Motor neuron (in vitro differentiated cells): ENCODE measurements around the gene SCIMP. TPM values are rescaled to one million over a fixed set of nuclear protein-coding genes. Genes with fewer than 3 reads are reported as not detected.
"Not testable (repeated sequence)": the region's sequence is repeated elsewhere in the genome, so short reads cannot be mapped to it uniquely, and the experiment has no call there.

Experiments
- ATAC-seq, 8 experiments: fragments of 200-7000 bp; cut with Tn5 transposase; replicated peaks in 6 of 8; 2 replicates each; pipeline ENCODE4 v1.8.0; 2021; ENCODE audit warnings: mild to moderate bottlenecking in 8 of 8, moderate library complexity in 8 of 8
- H3K27ac ChIP-seq, 2 donors: fragments of 250-450 bp; sonication (Bioruptor Pico); 2 replicates each; pipeline ENCODE4 v1.9.0; 2021; ENCODE audit warnings: antibody characterized with exemption in 2 of 2, mild to moderate bottlenecking in 2 of 2, moderate library complexity in 1 of 2
- H3K4me1 ChIP-seq, 2 donors: fragments of 250-450 bp; sonication (Bioruptor Pico); replicated peaks in 1 of 2; 2 replicates each; pipeline ENCODE4 v1.6.1; 2021; ENCODE audit warnings: antibody characterized with exemption in 2 of 2, mild to moderate bottlenecking in 2 of 2, moderate library complexity in 1 of 2
- H3K4me3 ChIP-seq, 5 donors: fragments of 250-450 bp; sonication (Bioruptor Pico); 2 replicates each; pipeline ENCODE4 v1.9.0; 2021; ENCODE audit warnings: antibody characterized with exemption in 5 of 5, mild to moderate bottlenecking in 5 of 5, moderate library complexity in 4 of 5
- WGBS, 10 experiments: fragments of 450-650 bp; shearing (Covaris generic); methylation state at CpG; one replicate each; pipeline ENCODE4 v1.0.0; 2022; 5-methylcytosine and 5-hydroxymethylcytosine counted together
- in situ Hi-C, 9 experiments: fragments of 400-800 bp; cut with MboI; loops; one replicate each; pipeline ENCODE4 v1.15.0; 2021; ENCODE audit warnings: low sequenced_read_pairs in 9 of 9, low pct_unique_long_range_greater_than_20kb in 2 of 9; ENCODE audit not compliant: unreplicated experiment in 9 of 9
- total RNA-seq, 8 experiments: library from RNA; unstranded; fragments of 300-600 nt; gene quantifications; 2 replicates each; pipeline versions ENCODE4 v1.2.3 to v1.2.4, GENCODE V29; 2022

Gene SCIMP
- total RNA-seq, 8 experiments from 2014 or later: 0.21 to 1.2 (median 0.43) TPM; not detected in 1

GRCh38 chr17:5226940-5227878, 7.5 kb downstream of the SCIMP start:
- WGBS, 10 experiments: 50 to 100% (median 95%) methylated on average over 1 to 4 of the region's 15 CpGs; no CpG with 5 or more reads in 2 of the 10 experiments
- no peaks in the 10 kb centered on the region for H3K4me1 ChIP-seq
- no peak overlapping the region for H3K4me3 ChIP-seq
- in situ Hi-C loops: no loop called here
- no peak overlapping the region for H3K27ac ChIP-seq
- ATAC-seq: no peak

GRCh38 chr17:5225668-5226457, 8.8 kb downstream of the SCIMP start:
- no peak overlapping the region for H3K27ac ChIP-seq
- no peak overlapping the region for H3K4me3 ChIP-seq
- ATAC-seq: no peak
- H3K4me1 ChIP-seq: no peaks in the 10 kb centered on the region
- in situ Hi-C loops: no loop called here
- 78 to 91% (median 85%) methylated on average over 2 to 13 of the region's 17 CpGs; no CpG with 5 or more reads in 1 of the 10 experiments for WGBS, 10 experiments

GRCh38 chr17:5221912-5222311, 12.7 kb downstream of the SCIMP start:
- H3K4me3 ChIP-seq, H3K27ac ChIP-seq, ATAC-seq, H3K4me1 ChIP-seq, in situ Hi-C loops: not testable (repeated sequence)
- 80 to 100% (median 89%) methylated on average over 1 to 3 of the region's 12 CpGs; no CpG with 5 or more reads in 5 of the 10 experiments for WGBS, 10 experiments

GRCh38 chr17:5220074-5220473, 14.6 kb downstream of the SCIMP start:
- Histone ChIP-seq H3K27ac (no peak overlapping the region), H3K4me3 (no peak overlapping the region), H3K4me1 (no peaks in the 10 kb centered on the region)
- WGBS, 10 experiments: 58 to 100% (median 89%) methylated on average over 1 to 4 of the region's 5 CpGs; no CpG with 5 or more reads in 2 of the 10 experiments
- in situ Hi-C loops: no loop called here
- no peak for ATAC-seq

GRCh38 chr17:5219536-5219935, 15.1 kb downstream of the SCIMP start:
- H3K4me1 ChIP-seq: no peaks in the 10 kb centered on the region
- H3K4me3 ChIP-seq: no peak overlapping the region
- H3K27ac ChIP-seq: no peak overlapping the region
- in situ Hi-C loops: no loop called here
- WGBS, 10 experiments: 0 to 100% (median 83%) methylated on average over 1 to 6 of the region's 6 CpGs; no CpG with 5 or more reads in 1 of the 10 experiments
- ATAC-seq: peak in 1 of 8 experiments; percentile 27

GRCh38 chr17:5217562-5217961, 17.1 kb downstream of the SCIMP start:
- H3K4me3 ChIP-seq, in situ Hi-C loops, H3K27ac ChIP-seq, ATAC-seq, H3K4me1 ChIP-seq: not testable (repeated sequence)
- no CpG with 5 or more reads among the region's 5 CpGs for WGBS, 10 experiments

GRCh38 chr17:5211458-5211857, 23.2 kb downstream of the SCIMP start:
- 83 to 100% (median 88%) methylated on average over 2 to 7 of the region's 7 CpGs; no CpG with 5 or more reads in 4 of the 10 experiments for WGBS, 10 experiments
- H3K4me1 ChIP-seq: no peaks in the 10 kb centered on the region
- no peak for ATAC-seq
- in situ Hi-C loops: no loop called here
- H3K4me3 ChIP-seq: no peak overlapping the region
- H3K27ac ChIP-seq: no peak overlapping the region

- 66 to 100% (median 94%) methylated on average over 1 to 8 of the region's 8 CpGs; no CpG with 5 or more reads in 1 of the 10 experiments for WGBS, 10 experiments
- Histone ChIP-seq H3K27ac (no peak overlapping the region), H3K4me3 (no peak overlapping the region), H3K4me1 (no peaks in the 10 kb centered on the region)
- in situ Hi-C loops: no loop called here
- ATAC-seq: no peak
Observed at GRCh38 chr17:5210614-5211252, 23.9 kb downstream of the SCIMP start.

- no peak for ATAC-seq
- in situ Hi-C loops: no loop called here
- Histone ChIP-seq H3K4me1 (no peaks in the 10 kb centered on the region), H3K27ac (no peak overlapping the region), H3K4me3 (no peak overlapping the region)
- 0 to 100% (median 80%) methylated on average over 1 to 2 of the region's 5 CpGs; no CpG with 5 or more reads in 3 of the 10 experiments for WGBS, 10 experiments
Observed at GRCh38 chr17:5210091-5210490, 24.6 kb downstream of the SCIMP start.

- no peaks in the 10 kb centered on the region for H3K4me1 ChIP-seq
- WGBS, 10 experiments: 90 to 100% (median 92%) methylated on average over 1 to 2 of the region's 3 CpGs; no CpG with 5 or more reads in 6 of the 10 experiments
- in situ Hi-C loops: no loop called here
- H3K4me3 ChIP-seq: no peak overlapping the region
- no peak for ATAC-seq
- no peak overlapping the region for H3K27ac ChIP-seq
Observed at GRCh38 chr17:5209396-5209795, 25.3 kb downstream of the SCIMP start.

- H3K4me3 ChIP-seq: no peak overlapping the region
- in situ Hi-C loops: no loop called here
- no peak for ATAC-seq
- 40 to 80% (median 70%) methylated on average over 1 of the region's 1 CpG; no CpG with 5 or more reads in 6 of the 10 experiments for WGBS, 10 experiments
- no peaks in the 10 kb centered on the region for H3K4me1 ChIP-seq
- no peak overlapping the region for H3K27ac ChIP-seq
Observed at GRCh38 chr17:5203908-5204294, 30.8 kb downstream of the SCIMP start.

GRCh38 chr17:5203178-5203907, 31.3 kb downstream of the SCIMP start:
- in situ Hi-C loops: no loop called here
- ATAC-seq: no peak
- Histone ChIP-seq H3K27ac (no peak overlapping the region), H3K4me1 (no peaks in the 10 kb centered on the region), H3K4me3 (no peak overlapping the region)
- WGBS, 10 experiments: 53 to 97% (median 82%) methylated on average over 2 to 9 of the region's 14 CpGs; no CpG with 5 or more reads in 3 of the 10 experiments
